ENCODE results near the gene CPTP.

Gene CPTP

GRCh38 chr1:1346501-1346890, 21.9 kb downstream of the CPTP start:
- no peak for TF ChIP-seq CTCF (IDR thresholded peaks at IDR 0.05)
- Histone ChIP-seq H3K4me1 (no peaks in the 10 kb centered on the region), H3K27ac (no peak overlapping the region)

GRCh38 chr1:1347026-1347595, 22.5 kb downstream of the CPTP start:
- Histone ChIP-seq H3K4me1 (no peaks in the 10 kb centered on the region), H3K27me3 (ENCODE audit: control insufficient read depth, insufficient read depth, low read length) (no peaks in the 10 kb centered on the region), H3K4me3 (ENCODE audit: low read depth, low read length) (peak overlapping the region; percentile 60), H3K79me2 (peaks cover 22% of the 10 kb centered on the region), H3K9me3 (ENCODE audit: control insufficient read depth, low read length) (no peaks in the 10 kb centered on the region), H2AFZ (no peak overlapping the region), H3K36me3 (ENCODE audit: control insufficient read depth, insufficient read depth, low read length) (no peaks in the 10 kb centered on the region), H3K4me2 (ENCODE audit: low read length) (peak overlapping the region; percentile 89), H3K27ac (peak overlapping the region; percentile 66), H3K9ac (no peak overlapping the region)
- TF ChIP-seq CTCF (IDR thresholded peaks at IDR 0.05): no peak

More at GRCh38 chr1:1346501-1346890, 21.9 kb downstream of the CPTP start:
- H3K9ac ChIP-seq: no peak overlapping the region
- H3K4me3 ChIP-seq (ENCODE audit: low read depth, low read length): no peak overlapping the region
- H3K36me3 ChIP-seq (ENCODE audit: control insufficient read depth, insufficient read depth, low read length): no peaks in the 10 kb centered on the region
- no peaks in the 10 kb centered on the region for H3K9me3 ChIP-seq (ENCODE audit: control insufficient read depth, low read length)
- H2AFZ ChIP-seq: no peak overlapping the region
- peaks cover 22% of the 10 kb centered on the region for H3K79me2 ChIP-seq
- no peaks in the 10 kb centered on the region for H3K27me3 ChIP-seq (ENCODE audit: control insufficient read depth, insufficient read depth, low read length)
- H3K4me2 ChIP-seq (ENCODE audit: low read length): no peak overlapping the region

GRCh38 chr1:1347663-1348419, 23.2 kb downstream of the CPTP start:
- H3K27ac ChIP-seq: peak overlapping the region; percentile 66
- peak overlapping the region; percentile 29 for H2AFZ ChIP-seq
- H3K36me3 ChIP-seq (ENCODE audit: control insufficient read depth, insufficient read depth, low read length): no peaks in the 10 kb centered on the region
- TF ChIP-seq CTCF (IDR thresholded peaks at IDR 0.05): no peak
- no peaks in the 10 kb centered on the region for H3K9me3 ChIP-seq (ENCODE audit: control insufficient read depth, low read length)
- H3K79me2 ChIP-seq: peaks cover 22% of the 10 kb centered on the region
- H3K9ac ChIP-seq: no peak overlapping the region
- peak overlapping the region; percentile 60 for H3K4me3 ChIP-seq (ENCODE audit: low read depth, low read length)
- H3K4me1 ChIP-seq: no peaks in the 10 kb centered on the region
- peak overlapping the region; percentile 89 for H3K4me2 ChIP-seq (ENCODE audit: low read length)
- H3K27me3 ChIP-seq (ENCODE audit: control insufficient read depth, insufficient read depth, low read length): no peaks in the 10 kb centered on the region

- Histone ChIP-seq H3K9me3 (ENCODE audit: control insufficient read depth, low read length) (no peaks in the 10 kb centered on the region), H2AFZ (no peak overlapping the region), H3K4me3 (ENCODE audit: low read depth, low read length) (peak overlapping the region; percentile 60), H3K79me2 (peaks cover 19% of the 10 kb centered on the region), H3K9ac (no peak overlapping the region), H3K4me2 (ENCODE audit: low read length) (peak overlapping the region; percentile 89), H3K27ac (peak overlapping the region; percentile 66), H3K4me1 (no peaks in the 10 kb centered on the region), H3K36me3 (ENCODE audit: control insufficient read depth, insufficient read depth, low read length) (no peaks in the 10 kb centered on the region), H3K27me3 (ENCODE audit: control insufficient read depth, insufficient read depth, low read length) (no peaks in the 10 kb centered on the region)
- no peak for TF ChIP-seq CTCF (IDR thresholded peaks at IDR 0.05)
These were observed 24.0 kb downstream of the CPTP start for GRCh38 chr1:1348420-1349255.

Measured in parathyroid adenoma (tissue), 2 donors.